IPS-11a (cell line): ENCODE data around the gene TMOD4.
"Not testable (repeated sequence)": the region's sequence is repeated elsewhere in the genome, so short reads cannot be mapped to it uniquely, and the experiment has no call there.

Experiments used
- H3K4me3 ChIP-seq: one replicate; pipeline ENCODE4 v1.5.1; 2013; ENCODE audit warnings: low read depth, low read length, control low read depth

The TMOD4 gene

GRCh38 chr1:151175863-151176262 is at the start of gene TMOD4:
Gene TMOD4, minus strand, starts transcription at chr1:151175981. Its CDS starts 1,106 bp downstream, at chr1:151174875.
- H3K4me3 ChIP-seq = no peak within 1 kb of the TSS

- no peak overlapping the region for H3K4me3 ChIP-seq
These were observed 46.3 kb upstream of the TMOD4 start for GRCh38 chr1:151222130-151222529.

- H3K4me3 ChIP-seq = no peak overlapping the region
These were observed 45.8 kb upstream of the TMOD4 start for GRCh38 chr1:151221616-151222015.

DNA sequence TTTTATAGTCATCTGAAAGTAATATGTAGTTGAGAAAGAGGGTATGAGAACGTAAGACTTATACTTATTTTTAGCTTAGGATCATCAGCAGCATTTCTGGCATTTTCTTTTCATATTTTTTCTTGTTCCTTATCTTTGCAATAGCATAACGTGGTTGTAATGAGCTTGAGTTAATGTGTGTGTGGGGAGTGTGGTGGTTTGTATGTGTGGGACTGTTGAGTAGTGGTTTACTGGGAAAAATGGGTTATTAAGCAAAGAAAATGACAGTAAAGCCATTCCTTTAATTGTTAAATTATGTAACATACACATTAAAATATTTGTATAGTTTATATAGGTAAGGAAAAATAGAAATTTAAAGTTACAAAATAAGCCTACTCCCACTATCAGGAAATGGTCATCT is 37.8 kb upstream of the TMOD4 start:
- no peak overlapping the region for H3K4me3 ChIP-seq

GRCh38 chr1:151211972-151212705 is 36.4 kb upstream of the TMOD4 start:
- no peak overlapping the region for H3K4me3 ChIP-seq

DNA sequence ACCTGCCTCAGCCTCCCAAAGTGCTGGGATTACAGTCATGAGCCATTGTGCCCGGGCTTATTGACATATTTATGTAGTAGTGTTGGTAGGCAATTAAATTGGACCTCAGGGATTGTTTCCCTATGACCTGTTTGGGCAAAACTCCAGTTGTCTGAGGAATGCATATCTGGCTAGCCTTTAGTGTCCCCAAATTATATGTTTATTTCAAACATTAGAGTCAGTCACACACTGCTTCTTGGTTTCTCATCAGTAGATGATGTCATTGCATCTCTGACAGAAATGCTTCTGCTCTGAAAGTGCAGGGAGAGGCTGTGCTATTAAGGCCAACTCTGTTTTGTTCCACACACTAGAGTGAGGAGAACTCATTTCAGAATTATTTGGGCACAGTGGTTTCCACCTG is 35.0 kb upstream of the TMOD4 start:
- no peak overlapping the region for H3K4me3 ChIP-seq

- H3K4me3 ChIP-seq = not testable (repeated sequence)
These were observed 29.7 kb upstream of the TMOD4 start for GRCh38 chr1:151205381-151205965.

- H3K4me3 ChIP-seq = peak overlapping the region; percentile 85
These were observed 24.2 kb upstream of the TMOD4 start for GRCh38 chr1:151199873-151200581.

DNA sequence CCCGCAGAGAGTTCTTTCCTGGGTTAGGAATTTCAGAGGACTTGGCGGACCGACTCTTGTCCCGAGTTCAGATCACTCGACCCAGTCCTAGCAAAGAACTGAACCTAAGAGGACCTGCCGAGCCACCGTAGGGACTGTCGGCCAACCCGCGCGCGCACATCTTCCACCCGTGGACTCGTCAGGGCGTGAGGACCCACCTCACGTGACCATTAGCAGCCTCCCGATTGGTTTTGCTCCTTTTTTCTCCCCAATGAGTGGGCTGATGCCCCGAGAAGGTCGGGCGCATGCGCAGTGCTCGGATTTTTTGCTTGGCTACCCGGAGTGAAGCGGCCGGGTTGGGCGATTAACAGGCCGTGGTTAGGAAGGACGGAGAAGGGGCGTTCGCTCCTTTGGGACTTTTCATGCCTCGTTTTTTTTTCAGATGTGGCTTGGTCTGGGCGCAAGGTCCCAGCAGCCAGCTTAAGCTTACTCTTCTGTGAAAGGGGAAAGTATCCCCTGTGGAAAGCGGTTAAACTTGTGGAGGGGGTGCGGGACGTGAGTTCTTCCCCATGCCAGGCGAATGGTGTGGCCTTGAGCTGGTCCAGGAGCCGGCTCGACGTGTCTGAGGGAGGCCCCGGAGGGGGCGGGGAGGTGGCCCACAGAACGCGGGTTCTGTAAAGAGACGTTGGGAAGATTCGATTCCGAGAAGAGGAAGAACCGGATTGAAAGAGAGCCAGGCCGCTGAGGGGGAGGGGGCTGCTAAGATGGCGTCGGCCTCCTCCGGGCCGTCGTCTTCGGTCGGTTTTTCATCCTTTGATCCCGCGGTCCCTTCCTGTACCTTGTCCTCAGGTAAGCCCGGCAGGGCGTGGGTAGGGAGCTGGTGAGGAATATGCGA is 22.7 kb upstream of the TMOD4 start, which contains the start of gene PIP5K1A:
Gene PIP5K1A, plus strand, starts transcription at position 299 of the 874 bp plus-strand sequence. Its CDS starts 445 bp downstream, at position 744.
- peak within 1 kb of the TSS; percentile 85 for H3K4me3 ChIP-seq

GRCh38 chr1:151197863-151198253 is 22.1 kb upstream of the TMOD4 start:
- H3K4me3 ChIP-seq = peak overlapping the region; percentile 85

GRCh38 chr1:151196292-151196800 is 20.6 kb upstream of the TMOD4 start:
- no peak overlapping the region for H3K4me3 ChIP-seq

GRCh38 chr1:151194894-151195594 is 19.3 kb upstream of the TMOD4 start:
- H3K4me3 ChIP-seq = not testable (repeated sequence)

- H3K4me3 ChIP-seq = no peak overlapping the region
These were observed 18.1 kb upstream of the TMOD4 start for GRCh38 chr1:151193856-151194255.

DNA sequence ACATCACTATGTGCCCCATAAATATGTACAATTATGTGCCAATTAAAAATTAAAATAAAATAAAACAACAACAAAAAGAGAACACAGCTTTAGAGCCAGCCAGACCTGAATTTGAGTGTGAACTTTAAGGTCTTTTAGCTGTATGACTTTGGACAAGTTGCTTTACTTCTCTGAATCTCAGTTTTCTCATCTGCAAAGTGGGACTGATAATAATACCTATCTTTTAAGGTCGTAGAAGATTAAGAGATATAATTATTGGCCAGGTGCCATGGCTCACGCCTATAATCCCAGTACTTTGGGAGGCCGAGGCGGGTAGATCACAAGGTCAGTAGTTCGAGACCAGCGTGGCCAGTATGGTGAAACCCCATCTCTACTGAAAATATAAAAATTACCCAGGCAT is 17.5 kb upstream of the TMOD4 start:
- no peak overlapping the region for H3K4me3 ChIP-seq

GRCh38 chr1:151192047-151192446 is 16.3 kb upstream of the TMOD4 start:
- no peak overlapping the region for H3K4me3 ChIP-seq

- peak within 1 kb of the TSS; percentile 97 for H3K4me3 ChIP-seq
These were observed 14.1 kb upstream of the TMOD4 start, which contains the start of gene VPS72 for GRCh38 chr1:151189637-151190445. Gene VPS72, minus strand, starts transcription at chr1:151190197. Its CDS starts 76 bp downstream, at chr1:151190121.

DNA sequence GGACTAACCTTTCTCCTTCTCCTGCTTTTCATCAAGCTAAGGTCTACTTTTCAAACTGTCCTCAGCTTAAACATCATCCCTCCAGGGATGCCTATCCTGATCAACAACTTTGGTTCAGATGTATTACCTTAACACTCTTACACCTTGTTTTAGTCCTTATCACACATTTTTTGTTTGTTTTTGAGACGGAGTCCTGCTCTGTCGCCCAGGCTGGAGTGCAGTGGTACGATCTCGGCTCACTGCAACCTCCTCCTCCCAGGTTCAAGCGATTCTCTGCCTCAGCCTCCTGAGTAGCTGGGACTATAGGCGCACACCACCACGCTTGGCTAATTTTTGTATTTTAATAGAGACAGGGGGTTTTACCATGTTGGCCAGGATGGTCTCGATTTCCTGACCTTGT is 12.9 kb upstream of the TMOD4 start:
- H3K4me3 ChIP-seq = peak overlapping the region; percentile 97

GRCh38 chr1:151187205-151187604 is 11.4 kb upstream of the TMOD4 start:
- H3K4me3 ChIP-seq = no peak overlapping the region

DNA sequence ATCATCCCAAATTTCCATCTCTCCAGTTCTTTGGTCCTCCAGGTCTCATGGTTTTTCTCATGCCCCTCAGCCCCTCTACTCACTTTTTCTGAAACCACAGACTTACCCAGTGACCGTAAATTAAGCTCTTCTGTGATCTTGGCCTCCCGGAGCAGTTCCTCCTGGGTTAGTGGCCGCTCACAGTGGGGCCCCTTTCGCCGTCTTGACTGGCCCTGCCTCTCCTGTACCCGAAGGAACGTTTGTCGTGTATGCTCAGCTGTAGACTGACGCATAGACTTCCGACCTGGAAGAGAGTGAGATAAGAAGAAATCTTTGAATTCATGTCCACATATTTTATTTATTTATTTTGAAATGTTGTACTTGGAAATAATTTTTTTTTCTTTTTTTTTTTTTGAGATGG is 8.4 kb upstream of the TMOD4 start:
- no peak overlapping the region for H3K4me3 ChIP-seq
